ENCODE results near the gene GGA2.
"Not testable (repeated sequence)": the region's sequence is repeated elsewhere in the genome, so short reads cannot be mapped to it uniquely, and the experiment has no call there.

The GGA2 gene, protein sequence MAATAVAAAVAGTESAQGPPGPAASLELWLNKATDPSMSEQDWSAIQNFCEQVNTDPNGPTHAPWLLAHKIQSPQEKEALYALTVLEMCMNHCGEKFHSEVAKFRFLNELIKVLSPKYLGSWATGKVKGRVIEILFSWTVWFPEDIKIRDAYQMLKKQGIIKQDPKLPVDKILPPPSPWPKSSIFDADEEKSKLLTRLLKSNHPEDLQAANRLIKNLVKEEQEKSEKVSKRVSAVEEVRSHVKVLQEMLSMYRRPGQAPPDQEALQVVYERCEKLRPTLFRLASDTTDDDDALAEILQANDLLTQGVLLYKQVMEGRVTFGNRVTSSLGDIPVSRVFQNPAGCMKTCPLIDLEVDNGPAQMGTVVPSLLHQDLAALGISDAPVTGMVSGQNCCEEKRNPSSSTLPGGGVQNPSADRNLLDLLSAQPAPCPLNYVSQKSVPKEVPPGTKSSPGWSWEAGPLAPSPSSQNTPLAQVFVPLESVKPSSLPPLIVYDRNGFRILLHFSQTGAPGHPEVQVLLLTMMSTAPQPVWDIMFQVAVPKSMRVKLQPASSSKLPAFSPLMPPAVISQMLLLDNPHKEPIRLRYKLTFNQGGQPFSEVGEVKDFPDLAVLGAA

DNA sequence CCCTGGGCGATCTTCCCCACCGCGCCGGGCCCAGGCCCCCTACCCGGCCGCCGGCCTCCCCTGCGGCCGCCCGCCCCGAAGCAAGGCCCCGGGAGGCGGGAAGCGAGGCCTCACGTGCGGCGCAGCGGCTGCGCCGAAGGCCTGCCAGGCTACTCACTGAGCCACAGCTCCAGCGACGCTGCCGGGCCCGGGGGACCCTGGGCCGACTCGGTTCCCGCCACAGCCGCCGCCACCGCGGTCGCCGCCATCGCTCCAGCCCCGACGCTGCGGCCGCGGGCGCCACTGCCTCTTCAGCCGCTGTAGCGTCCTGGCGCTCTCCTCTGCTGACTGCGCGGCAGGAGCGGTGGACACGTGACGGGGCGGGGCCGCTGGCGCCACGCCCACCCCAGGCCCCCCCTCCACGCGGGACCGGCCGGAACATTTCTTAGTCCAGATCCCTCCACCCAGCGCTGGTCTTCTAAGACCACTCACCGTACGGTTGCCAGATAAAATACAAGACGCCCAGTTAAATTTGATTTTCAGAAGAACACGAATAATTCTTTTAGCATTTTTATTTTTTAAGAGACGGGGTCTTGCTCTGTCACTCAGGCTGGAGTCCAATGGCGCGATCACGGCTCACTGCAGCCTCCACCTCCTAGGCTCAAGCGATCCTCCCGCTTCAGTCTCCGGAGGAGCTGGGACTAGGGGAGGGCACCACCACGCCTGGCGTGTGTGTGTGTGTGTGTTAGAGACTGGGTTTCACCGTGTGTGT, at the start of gene GGA2:
TSS of gene GGA2 (minus strand) at position 331 of the 751 bp plus-strand sequence. CDS start at position 248, 83 bp downstream.
- peak; percentile 19 to 24 for DNase-seq

- no peak for DNase-seq
Observed at GRCh38 chr16:23557779-23558702, 47.7 kb upstream of the GGA2 start.

DNA sequence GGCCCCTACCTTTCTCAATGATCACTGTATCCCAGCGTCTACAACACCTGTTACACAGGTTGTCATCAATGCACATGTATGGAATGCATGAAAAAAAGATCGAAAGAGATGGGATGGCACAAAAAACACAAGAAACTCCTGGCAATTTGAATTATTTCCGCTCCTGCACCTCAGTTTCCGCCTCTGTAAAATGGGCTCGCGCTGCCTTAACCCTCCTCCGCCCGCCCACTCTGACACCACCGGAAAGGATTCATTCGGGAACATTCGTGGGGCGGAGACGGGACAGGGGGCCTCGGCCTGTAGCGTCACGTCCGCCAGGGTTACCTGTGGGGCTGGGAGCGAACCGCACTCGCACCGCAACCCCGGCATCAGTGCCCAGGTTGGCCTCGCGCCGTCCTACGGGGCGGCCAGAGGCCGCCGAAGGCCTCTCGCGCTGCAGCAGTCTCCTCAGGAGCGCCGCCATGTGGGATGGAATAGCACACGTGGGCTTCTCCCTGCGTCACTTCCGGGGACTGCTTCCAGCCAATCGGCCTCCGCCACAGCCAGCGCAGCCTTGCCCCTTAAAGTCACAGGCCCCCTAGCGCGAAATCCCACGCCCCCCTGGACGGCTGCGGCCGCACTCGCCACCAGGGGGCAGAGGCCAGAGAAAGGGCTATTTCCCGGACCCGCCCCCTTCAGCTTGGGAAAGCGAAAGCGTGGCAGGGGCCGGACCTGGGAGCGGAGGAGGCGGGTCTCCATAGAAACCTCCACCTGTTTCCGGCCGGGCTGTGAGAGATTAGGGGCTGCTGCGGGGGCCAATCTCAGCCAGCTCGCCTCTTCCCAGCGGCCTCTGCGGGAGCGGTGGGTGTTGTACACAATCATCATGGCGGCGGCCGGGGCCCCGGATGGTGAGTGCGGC, 46.8 kb upstream of the GGA2 start, which contains the start of the genes EARS2 and UBFD1:
TSS of gene EARS2 (minus strand) at position 470 of the 898 bp plus-strand sequence. CDS start at position 463, 7 bp downstream.
TSS of gene UBFD1 (plus strand) at position 847 of the 898 bp plus-strand sequence. CDS start at position 863, 16 bp downstream.
- DNase-seq = peak; percentile 80 to 89

DNA sequence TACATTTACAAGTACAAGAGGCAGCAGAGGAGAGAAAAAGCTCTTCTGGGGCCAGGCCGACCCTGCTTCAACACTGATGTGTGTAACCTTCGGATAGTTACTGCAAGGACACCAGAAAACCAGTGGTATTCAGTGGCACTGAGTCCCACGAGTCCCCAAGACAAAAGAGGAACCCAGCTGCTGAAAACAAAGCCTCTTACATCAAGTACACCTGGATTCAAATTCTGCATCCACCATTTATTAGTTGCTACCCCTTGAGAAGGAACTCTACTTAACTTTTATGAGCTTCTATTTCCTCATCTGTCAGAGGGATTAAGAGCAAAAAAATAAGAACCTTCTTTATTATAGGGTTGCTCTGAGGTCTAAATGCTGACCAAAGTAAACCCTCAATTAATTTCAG, 44.2 kb upstream of the GGA2 start:
- no peak for DNase-seq

- no peak for DNase-seq
Observed at GRCh38 chr16:23552161-23552560, 41.9 kb upstream of the GGA2 start.

GRCh38 chr16:23549938-23550337, 39.6 kb upstream of the GGA2 start:
- no peak for DNase-seq

DNA sequence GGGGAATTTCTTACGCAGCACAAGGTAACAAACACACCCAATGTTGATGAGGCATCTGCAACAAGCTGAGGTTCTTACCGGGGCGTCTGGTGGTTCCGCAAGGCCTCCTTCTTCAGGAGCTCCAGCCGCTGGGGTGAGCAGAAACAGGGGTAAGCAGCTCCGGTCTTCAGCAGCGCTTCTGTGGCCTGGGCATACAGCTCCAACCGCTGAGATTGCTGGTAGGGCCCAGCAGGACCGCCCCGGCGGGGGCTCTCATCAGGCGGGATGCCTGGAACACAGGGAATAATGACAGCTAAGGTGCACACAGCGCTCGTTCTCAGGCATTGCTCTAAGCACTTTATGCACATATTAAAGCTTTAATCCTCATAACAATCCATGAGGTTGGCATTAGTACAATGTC, 34.1 kb upstream of the GGA2 start:
- DNase-seq = no peak

GRCh38 chr16:23540817-23541178, 30.5 kb upstream of the GGA2 start:
- DNase-seq = not testable (repeated sequence)

DNA sequence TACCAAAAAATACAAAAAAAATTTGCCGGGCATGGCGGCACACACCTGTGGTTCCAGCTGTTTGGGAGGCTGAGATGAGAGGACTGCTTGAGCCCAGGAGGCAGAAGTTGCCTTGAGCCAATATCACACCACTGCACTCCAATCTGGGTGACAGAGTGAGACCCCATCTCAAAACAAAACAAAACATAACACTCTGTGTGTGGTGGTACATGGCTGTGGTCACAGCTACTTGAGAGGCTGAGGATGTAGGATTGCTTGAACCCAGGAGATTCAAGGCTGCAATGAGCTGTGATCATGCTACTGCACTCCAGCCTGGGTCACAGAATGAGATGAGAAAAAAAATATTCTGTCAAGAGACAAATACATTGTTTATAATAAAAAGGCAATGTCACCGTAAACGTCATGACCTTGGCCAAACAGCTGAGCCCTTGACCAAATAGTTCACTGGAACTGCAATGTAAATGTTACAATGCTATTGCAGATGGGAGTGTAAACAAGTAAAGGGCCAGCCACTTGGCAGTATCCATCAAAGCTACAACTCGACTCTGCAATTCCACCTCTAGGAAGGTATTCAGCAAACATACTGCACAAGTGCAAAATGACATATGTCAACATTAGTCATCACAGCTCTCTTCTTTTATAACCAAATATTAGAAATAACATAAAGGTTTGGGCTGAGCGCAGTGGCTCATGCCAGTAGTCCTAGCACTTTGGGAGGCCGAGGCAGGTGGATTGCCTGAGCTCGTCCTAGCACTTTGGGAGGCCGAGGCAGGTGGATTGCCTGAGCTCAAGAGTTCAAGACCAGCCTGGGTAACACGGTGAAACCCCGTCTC, 29.9 kb upstream of the GGA2 start:
- no peak for DNase-seq

DNA sequence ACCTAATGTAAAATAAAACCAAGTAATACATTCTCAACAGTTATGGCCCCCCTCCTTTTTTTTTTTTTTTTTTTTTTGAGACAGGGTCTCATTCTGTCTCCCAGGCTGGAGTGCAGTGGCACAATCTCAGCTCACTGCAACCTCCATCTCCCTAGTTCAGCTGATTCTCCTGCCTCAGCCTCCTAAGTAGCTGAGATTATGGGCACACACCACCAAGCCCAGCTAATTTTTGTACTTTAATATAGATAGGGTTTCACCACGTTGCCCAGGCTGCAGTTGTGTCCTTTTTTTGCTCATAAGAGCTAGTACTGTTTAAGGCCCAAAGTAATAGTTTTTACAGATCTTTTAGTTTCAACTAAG, 28.6 kb upstream of the GGA2 start:
- DNase-seq = no peak

GRCh38 chr16:23537390-23537789, 27.1 kb upstream of the GGA2 start:
- no peak for DNase-seq

GRCh38 chr16:23535901-23536300, 25.6 kb upstream of the GGA2 start:
- no peak for DNase-seq

- no peak for DNase-seq
Observed at GRCh38 chr16:23534868-23535860, 24.9 kb upstream of the GGA2 start.

GRCh38 chr16:23532448-23532847, 22.2 kb upstream of the GGA2 start:
- DNase-seq = no peak

GRCh38 chr16:23530062-23530461, 19.8 kb upstream of the GGA2 start:
- DNase-seq = no peak

DNA sequence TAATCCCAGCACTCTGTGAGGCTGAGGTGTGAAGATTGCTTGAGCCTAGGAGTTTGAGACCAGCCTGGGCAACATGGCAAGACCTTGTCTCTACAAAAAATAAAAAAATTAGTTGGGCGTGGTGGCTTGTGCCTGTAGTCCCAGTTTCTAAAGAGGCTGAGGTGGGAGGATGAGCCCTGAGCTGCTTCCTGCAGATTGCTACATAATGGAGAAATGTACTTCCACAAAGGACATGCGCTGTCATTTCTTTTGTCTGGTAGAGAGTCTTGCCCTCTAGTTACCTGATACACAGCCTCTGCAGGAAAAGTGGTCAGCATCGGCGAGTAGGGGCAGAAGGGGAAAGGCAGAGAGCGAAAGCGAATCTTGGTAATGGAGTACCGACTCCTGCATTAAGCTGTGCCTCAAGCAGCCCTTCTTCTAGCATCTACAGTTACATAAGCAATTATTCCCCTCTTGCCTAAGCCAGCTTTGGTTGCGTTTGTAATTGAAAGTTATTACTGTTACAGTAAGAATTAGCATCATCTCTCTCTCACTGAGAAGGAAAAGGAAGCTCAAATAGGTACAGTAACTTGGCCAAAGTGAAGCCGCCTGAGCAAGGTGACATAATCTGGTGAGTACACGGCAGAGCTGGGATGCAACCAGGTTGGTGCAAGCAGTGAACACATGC, 18.5 kb upstream of the GGA2 start:
- DNase-seq = no peak

DNA sequence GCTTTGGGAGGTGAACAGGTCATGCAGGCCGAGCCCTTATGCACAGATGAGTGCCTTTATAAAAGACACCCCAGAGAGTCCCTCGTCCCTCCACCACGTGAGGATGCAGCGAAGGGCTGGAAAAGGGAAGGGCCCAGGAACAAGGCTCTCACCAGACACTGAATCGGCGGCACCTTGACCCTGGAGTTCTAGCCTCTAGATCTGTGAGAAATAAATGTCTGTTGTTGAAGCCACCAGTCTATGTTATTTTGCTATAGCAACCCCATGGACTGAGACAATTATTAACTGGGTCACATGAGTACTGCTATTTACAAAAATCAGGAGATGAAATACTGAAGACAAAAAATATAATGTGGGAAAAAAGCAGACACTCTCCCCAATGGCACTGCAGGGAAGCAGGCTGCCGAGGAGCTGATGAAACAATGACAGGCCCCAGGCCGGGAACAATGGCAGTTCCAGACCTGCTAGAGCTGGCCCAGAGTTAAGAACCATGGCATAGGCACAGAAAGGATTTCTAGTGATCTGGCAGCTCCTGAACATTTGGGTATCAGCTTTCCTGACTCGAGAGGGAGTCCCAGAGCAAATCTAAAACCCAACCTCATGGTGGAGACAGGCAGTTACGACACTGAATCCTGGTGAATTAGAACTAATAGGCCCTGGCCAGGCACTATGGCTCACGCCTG, 17.8 kb upstream of the GGA2 start:
- DNase-seq = no peak

- DNase-seq = no peak
Observed at GRCh38 chr16:23524886-23525285, 14.6 kb upstream of the GGA2 start.
